Stimulated activated CD4-positive, alpha-beta T cell treated with anti-CD3 and anti-CD28 coated beads, Interleukin-12 subunit alpha, Interleukin-12 subunit beta, amount 100 ng/mL, for 4 hours (primary cell): ENCODE results near the gene FAM111B.
"Not testable (repeated sequence)": the region's sequence is repeated elsewhere in the genome, so short reads cannot be mapped to it uniquely, and the experiment has no call there.

Source experiments
- DNase-seq: peaks from one replicate; pipeline ENCODE4 v3.0.0-alpha.2; 2020

FAM111B gene

DNA sequence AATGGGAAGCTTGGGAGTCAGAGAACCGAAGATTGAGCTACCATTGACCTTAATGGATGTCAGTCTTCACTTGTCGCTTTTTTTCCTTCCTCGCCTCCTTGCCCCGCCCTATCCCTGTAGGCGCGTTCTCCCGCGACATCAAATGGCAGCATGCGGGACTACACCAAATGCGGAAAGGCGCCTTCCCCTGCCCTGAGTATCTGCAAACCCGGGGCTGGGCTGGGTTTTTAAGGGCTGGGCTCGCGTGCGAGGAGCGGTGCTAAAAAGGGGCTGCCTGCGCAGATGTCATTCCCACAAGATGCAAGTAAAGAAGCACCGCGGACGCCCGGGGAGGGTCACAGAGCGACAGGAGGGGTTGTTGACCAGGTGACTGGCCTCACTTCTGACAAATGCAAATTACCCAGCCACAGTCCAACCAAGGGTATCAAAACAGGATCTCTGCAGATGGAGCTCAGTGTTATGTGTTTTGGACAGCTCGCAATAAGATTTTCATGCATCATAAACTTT lies 4.7 kb upstream of the FAM111B start:
- DNase-seq, result peak; percentile 37

DNA sequence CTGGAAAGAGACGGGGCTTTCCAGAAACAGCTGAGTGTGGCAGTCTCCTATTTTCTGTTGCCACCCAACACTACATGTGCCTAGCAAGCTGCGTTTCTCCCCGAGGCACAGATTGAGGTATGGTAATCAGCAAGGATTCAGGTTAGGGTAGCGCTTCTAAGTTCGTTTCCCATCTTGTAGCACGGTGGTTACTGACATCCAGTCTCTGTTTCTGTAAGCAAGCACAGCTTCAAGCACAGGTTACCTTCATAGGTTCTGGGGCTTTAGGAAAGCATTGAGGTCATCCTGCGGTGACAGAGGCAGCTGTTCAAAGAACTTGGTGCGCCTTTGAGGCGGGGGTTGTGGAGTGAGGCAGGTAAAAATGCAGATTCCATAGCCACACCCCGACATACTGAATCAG lies 684 bp downstream of the FAM111B start:
- not testable (repeated sequence) for DNase-seq

DNA sequence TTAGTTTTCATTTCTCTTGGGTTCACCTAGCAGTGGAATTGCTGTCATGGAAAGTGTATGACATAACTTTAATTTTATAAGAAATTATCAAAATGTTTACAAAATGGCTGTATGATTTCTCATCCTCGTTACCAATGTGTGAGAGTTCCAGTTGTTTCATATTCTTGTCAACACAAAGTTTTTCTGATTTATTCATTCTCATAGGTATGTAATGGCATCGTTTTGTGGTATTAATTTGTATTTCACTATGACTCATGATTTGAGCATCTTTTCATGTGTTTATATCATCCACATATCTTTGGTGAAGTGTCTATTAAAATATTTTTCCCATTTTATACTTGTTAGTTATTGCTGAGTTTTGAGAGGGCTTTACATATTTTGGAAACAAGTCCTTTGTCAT lies 5.5 kb downstream of the FAM111B start:
- DNase-seq, result no peak

DNA sequence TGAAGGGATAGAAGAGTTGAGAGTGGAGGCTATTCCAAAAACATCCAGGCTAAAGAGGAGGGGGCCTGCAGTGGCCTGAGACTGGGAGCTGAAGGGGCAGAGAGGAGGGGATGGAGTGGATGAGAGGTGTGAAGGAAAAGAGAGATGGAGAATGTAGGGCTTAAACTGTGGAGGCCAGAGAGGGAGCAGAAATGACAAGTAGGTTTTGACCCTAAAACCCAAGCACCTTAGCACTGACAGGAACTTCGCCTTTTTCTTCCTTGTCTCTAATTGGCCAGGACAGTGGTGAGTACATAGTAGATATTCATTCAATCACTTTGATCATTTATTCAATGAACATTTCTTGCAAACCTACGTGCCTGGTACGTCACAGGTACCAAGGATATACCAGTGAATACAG lies 7.3 kb downstream of the FAM111B start:
- no peak for DNase-seq

DNA sequence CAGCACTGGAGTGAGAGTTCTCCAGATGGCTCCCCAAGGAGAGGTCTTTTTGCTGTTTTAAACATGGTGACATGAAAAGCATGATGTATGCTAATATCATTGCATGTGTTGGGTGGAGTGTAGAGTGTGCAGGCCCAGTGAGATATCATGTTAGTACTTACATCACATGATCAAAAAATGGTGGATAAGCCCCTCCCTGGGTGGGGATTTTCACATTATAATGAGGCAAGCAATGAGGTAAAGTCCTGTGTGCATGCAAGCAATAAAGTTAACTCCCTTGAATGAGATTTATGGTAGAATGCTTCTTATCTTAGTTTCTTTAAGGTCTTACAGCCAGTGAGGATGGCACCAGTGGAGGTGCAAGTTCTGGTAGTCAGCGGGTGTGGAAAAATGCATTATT lies 8.5 kb downstream of the FAM111B start:
- DNase-seq, result no peak

DNA sequence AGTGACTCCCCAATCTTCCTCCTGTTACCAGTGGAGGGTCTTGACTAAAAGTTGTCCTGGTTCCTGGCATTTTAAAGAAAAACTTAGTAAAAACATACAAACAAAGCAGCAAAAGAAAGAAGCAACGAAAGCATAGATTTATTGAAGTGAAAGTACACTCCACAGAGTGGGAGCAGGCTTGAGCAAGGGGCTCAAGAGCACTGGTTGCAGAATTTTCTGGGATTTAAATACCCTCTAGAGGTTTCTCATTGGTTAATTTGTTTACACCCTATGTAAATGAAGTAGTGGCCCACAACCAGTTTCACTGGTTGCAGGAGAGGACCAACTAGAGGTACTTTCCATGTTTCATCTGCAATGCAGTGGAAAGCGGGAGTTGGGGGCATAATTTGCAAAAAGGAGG lies 10.7 kb downstream of the FAM111B start:
- DNase-seq, result no peak

DNA sequence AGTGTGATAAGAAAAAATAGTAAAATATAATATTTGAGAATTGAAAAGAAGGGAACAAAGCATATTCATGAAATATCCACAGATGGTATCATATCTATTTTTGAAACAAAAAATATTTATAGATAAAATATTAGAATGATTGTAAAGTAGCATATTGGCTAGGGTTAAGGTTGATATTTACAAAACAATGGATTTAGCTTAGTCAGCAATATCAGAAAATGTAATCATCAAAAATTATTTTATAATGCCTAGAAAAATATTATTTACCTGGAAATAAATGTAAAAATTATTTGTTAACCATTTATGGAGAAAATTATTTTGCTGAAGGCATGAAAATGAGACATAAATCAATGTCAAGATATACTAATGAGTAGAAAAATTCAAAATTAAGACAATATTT lies 12.8 kb downstream of the FAM111B start:
- no peak for DNase-seq

DNA sequence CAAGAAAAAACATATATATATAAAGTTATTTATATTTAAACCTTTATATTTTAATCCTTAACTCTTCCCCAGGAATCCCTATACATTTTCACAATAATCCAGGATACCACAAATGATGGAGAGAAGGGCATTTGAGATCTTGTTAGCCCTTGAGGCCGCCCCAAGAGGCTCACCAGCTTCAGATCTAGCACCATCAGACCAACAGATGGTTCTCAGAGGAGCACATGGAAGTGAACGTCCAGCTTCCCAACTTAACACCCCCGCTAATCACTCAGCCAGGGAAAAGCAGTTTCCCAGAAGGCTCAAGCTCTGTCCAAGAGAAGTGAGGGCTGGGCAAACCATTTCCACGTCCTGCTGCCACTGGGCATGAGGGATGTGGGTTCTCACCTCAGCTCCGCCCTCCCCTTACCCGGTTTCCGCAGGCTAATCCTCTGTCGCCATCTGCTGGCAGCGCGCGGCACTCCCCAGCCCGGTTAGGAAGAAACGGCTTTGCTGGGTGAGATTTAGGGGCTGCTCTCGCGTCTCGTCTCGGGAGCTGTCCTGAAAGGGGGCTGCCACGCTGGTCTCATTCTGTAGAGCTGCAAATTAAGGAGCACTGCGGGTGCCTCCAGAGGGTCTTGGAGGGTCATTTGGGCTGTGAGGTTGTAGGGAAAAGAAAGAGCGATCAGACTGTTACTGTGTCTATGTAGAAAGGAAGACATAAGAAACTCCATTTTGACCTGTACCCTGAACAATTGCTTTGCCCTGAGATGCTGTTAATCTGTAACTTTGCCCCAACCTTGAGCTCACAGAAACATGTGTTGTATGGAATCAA lies 28.8 kb downstream of the FAM111B start:
- peak; percentile 90 for DNase-seq

DNA sequence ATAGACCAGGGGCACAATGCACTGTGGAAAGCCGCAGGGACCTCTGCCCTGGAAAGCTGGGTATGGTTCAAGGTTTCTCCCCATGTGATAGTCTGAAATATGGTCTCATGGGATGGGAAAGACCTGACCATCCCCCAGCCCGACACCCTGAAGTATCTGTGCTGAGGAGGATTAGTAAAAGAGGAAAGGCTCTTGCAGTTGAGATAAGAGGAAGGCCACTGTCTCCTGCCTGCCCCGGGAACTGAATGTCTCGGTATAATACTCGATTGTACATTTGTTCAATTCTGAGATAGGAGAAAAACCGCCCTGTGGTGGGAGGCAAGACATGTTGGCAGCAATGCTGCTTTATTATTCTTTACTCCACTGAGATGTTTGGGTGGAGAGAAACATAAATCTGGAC lies 29.5 kb downstream of the FAM111B start:
- DNase-seq, result not testable (repeated sequence)

DNA sequence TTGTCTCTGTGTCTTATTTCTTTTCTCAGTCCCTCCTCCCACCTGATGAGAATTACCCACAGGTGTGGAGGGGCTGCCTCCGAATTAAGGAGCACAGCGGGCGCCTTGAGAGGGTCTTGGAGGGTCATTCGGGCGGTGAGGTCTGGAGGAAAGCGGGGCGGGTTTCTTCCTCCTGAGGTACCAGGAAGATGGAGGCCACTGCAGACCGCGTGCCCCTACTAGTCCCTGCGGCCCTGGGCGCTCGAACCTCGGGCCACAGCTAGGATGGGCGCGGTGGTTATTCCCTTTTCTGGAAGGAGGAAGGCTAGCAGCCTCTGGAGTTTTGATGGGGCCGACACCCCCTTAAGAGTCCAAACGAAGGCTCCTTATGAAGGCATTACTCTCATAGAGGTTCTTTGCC lies 30.2 kb downstream of the FAM111B start:
- DNase-seq, result no peak

DNA sequence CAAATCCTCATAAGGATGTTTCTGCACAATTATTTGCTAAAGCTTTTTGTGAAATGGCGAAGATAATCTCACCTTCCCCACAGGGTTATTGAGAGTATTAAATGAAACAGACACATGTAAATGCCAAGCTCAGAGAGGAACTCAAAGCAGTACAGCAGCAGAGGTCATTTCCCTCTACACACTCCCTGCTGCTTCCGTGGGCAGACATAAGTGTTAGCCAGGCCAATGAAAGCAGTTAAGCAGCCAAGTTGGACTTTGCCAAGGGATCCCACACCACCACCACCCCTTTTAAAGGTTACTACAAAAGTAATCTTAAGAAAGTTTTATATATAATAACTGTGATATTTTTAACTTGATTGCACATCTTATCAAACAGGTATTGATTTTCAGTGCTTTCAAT lies 31.6 kb downstream of the FAM111B start:
- DNase-seq, result no peak

DNA sequence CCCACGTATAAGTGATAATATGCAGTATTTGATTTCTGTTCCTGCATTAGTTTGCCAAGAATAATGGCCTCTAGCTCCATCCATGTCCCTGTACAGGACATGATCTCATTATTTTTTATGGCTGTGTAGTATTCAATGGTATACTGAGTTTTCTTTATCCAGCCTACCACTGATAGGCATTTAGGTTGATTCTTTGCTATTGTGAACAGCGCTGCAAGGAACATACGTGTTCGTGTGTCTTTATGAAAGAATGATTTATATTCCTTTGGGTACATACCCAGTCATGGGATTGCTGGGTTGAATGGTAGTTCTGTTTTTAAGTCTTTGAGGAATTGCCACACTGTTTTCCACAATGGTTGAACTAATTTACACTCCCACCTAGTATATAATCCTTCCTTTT lies 34.2 kb downstream of the FAM111B start:
- no peak for DNase-seq

DNA sequence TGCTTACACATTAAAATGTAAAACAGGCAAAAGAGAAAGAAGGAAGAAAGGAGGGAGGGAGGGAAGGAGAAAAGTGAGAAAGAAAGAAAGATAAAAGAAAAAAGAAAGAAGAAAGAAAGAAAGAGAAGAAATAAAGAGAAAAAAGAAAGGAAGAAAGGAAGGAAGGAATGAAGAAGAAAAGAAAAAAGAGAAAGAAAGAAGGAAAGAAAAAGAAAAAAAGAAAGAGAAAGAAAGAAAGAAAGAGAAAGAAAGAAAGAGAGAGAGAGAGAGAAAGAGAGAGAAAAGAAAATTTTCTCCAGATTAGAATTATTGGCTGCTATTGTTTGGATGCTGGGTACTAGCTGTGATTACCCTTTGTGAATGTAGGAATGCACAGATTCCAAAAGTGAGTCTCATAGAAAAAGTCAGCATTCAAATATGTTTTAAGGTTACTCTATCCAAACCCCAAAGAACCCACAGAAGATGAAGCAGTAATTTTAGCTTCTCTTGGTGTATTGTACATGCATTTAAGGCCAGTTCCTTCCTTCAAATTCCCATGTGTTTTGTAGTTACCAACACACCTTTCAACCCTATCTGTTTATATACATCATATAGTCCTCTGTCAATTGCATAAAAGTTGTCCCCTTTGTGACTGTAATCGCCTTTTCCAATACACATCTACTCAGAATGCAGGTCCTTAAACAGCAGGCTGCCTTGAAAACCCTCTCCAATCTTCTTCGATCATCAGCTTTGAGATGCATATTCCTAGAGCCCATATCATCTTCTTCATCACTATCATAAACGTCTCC lies 34.8 kb downstream of the FAM111B start:
- DNase-seq, result no peak

DNA sequence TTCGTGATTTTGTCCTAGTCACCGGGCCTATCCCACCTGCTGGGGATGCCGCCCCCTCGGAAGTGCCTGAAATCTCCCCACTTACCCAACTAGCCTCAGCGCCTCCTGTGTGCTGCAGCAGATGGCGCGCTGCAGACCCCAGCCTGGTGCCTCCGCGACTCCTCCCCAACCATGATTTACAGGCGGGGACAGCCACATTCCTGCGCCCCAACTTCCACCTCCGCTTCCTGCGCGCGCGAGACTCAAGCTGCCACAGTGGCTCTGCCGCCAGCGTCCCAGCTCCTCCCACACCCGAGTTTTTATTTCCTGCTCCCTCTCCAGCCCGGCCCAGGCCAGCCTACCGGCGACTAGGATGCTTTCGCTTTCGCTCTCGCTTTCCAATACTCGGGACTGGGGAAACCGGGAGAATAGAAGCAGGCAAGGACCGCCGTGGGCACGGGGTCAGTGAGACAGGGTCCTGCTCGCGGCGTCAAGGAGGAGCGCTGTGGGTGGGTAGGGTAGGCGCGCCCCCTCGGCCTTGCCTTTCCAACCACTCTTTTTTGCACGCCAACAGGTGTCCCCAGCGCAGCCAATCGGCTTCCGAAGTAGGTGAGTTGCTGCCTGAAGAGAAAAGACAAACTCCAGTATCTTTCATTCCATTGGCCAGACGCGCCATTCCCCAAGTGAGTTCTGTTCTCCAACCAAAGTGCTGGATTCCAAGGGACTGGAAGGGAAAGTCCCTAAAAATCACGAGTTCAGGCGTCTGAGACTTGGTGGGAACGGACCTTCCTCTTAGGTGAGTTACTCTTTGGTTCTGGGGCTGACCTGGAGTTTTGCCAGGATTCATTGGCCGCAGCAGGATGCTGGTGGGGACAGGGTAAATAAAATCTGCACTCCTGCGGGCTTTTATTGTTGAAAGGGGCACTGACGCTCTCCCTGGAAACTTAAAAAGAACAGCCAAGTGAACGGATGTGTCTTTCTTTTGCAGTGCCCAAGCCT lies 35.8 kb downstream of the FAM111B start, which contains the start of gene FAM111A:
FAM111A (plus strand) TSS at position 327 of the 978 bp plus-strand sequence. CDS start 6,017 bp downstream, outside the sequence.
- peak; percentile 65 for DNase-seq

DNA sequence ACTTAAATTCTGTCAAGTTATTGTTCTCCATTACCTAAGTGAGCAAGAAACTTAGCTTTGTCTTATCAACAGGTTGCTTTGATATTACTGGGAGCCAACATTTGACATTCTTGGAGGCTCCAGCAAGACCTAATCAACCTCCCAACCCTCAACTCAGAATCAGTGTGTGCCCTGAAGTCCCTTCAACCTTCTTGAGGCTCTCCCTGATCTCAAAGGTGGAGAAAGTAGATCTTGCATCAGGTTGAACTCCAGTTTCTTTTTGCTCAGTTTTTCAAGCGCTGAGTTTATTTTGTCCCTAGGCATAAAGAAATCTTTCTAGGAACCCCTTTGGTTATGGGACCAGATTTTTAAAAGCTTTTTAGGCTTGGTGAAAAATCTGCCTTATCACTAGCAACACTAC lies 37.1 kb downstream of the FAM111B start:
- no peak for DNase-seq

DNA sequence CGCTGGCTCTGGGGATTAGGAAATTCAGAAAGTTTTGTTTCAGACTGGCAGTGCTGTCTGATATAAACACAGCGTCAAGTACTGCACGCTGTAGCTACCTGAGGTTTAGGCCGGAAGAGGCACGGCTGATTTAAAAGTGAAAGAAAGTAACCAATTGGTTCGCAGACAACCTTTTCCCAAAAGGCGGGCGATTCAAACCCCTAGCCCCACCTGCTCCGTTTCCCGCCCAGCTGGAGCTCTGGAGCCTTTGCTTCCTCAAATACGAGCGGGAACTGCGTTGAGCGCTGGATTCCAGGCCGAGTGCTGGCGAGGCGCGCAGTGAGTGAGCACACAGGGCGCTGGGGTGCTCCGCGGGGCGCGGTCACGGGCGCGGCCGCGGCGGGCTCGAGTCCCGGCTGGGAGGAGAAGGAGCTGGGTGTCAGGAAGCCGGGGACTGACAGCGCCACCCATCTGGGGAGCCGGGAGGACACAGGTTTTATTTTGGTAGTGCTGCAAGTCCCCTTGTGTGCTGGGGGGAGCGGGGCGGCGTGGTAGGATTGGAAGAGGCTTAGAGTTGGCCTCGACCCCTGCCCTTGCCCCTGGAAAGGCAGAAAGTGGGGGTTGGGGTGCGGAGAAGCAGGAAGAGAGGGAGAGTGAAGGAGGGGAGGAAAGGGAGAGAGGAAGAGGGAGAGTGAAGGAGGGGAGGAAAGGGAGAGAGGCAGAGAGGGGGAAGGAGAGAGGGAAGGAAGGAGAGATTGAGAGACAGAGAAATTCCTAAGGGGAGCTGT lies 37.7 kb downstream of the FAM111B start:
- DNase-seq, result peak; percentile 44

DNA sequence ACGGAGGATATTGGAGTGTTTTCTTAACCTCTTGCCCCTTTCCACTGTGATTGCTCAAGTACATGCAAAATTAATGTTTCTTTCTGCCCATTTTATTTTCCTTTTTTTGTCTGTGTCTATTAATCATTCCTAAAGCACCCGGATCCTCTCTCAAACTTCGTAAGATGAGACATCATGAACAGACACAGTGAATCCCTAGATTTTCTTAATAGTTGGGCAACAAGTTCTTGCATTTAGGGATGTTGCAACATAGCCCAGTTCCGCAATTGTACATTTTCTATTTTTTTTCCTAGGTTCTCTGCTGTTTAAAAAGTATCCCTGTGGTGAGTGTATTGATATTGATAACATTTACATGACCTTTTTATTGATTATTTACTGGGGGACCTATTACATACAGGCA lies 38.5 kb downstream of the FAM111B start:
- no peak for DNase-seq

DNA sequence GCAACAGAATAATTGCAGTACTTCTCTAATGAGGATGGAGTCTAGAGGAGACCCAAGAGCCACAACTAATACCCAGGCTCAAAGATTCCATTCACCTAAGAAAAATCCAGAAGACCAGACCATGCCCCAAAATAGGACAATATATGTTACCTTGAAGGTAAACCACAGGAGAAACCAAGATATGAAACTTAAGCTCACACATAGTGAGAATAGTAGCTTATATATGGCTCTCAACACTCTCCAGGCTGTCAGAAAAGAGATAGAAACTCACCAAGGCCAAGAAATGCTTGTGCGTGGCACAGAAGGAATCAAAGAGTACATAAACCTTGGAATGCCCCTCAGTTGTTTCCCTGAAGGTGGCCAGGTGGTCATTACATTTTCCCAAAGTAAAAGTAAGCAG lies 44.7 kb downstream of the FAM111B start:
- DNase-seq, result no peak

DNA sequence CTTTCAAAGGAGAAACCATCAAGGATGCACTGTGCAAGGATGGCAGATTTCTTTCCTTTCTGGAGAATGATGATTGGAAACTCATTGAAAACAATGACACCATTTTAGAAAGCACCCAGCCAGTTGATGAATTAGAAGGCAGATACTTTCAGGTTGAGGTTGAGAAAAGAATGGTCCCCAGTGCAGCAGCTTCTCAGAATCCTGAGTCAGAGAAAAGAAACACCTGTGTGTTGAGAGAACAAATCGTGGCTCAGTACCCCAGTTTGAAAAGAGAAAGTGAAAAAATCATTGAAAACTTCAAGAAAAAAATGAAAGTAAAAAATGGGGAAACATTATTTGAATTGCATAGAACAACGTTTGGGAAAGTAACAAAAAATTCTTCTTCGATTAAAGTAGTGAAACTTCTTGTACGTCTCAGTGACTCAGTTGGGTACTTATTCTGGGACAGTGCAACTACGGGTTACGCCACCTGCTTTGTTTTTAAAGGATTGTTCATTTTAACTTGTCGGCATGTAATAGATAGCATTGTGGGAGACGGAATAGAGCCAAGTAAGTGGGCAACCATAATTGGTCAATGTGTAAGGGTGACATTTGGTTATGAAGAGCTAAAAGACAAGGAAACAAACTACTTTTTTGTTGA lies 45.4 kb downstream of the FAM111B start:
- DNase-seq, result no peak

DNA sequence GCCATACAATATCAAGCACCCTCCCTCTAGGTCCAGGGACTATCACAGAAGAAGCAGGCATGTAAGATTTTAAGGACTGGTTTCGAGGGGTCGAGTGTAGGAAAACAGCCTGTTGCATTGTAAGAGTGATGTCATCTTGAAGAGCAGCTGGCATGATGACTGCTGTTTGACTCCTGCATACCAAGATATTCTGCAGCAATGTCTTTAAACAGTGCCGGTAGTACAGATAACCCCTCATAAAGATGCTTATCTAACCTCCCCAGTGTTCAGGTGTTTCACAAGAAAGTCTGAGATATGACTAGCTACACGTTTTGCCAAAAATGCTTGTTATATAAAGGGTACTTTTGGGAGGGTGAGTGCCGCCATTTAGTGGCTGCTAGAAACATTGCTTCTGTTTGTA lies 47.6 kb downstream of the FAM111B start:
- no peak for DNase-seq

DNA sequence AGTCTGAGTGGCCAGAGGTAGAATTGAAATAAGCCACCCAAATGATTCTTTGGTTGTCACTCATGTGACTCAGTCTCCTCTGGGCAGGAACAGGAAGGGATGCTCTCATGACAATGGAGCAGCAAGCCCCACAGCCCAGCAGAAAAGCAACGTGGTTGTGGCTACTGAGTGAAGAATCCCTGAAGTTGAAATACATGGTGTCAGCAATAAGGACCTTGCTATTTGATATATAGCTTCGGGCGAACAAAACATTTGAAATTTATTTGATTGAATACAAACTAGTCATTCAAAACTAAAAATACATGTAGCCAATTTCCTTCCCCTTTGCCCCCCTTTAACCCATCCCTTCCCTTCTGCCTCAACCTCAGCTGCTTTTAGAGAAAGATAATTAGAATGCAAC lies 50.4 kb downstream of the FAM111B start:
- no peak for DNase-seq
